ENCODE results near the gene SASH1.

SASH1 gene

GRCh38 chr6:148470606-148471465 is 128.2 kb downstream of the SASH1 start:
- TF ChIP-seq CTCF (IDR thresholded peaks at IDR 0.05; ENCODE audit: insufficient read depth, missing control alignments): no peak
- no peak for FAIRE-seq
- DNase-seq (ENCODE audit: insufficient read length, low spot score): no peak

- TF ChIP-seq CTCF (IDR thresholded peaks at IDR 0.05; ENCODE audit: insufficient read depth, missing control alignments): no peak
- no peak for FAIRE-seq
Observed at GRCh38 chr6:148471624-148472159, 129.1 kb downstream of the SASH1 start.

GRCh38 chr6:148472171-148473105 is 129.8 kb downstream of the SASH1 start:
- FAIRE-seq (no peak), DNase-seq (ENCODE audit: insufficient read length, low spot score) (no peak)
- TF ChIP-seq CTCF (IDR thresholded peaks at IDR 0.05; ENCODE audit: insufficient read depth, missing control alignments): no peak

More at GRCh38 chr6:148471624-148472159, 129.1 kb downstream of the SASH1 start:
- no peak for DNase-seq (ENCODE audit: insufficient read length, low spot score)

- TF ChIP-seq CTCF (IDR thresholded peaks at IDR 0.05; ENCODE audit: insufficient read depth, missing control alignments): no peak
- no peak for FAIRE-seq
- DNase-seq (ENCODE audit: insufficient read length, low spot score): no peak
Observed at GRCh38 chr6:148479497-148479896, 136.9 kb downstream of the SASH1 start.

- no peak for DNase-seq (ENCODE audit: insufficient read length, low spot score)
- no peak for FAIRE-seq
Observed at GRCh38 chr6:148487461-148487860, 144.8 kb downstream of the SASH1 start.

More at GRCh38 chr6:148487461-148487860, 144.8 kb downstream of the SASH1 start:
- no peak for TF ChIP-seq CTCF (IDR thresholded peaks at IDR 0.05; ENCODE audit: insufficient read depth, missing control alignments)
